GM21360 (cell line): Measurements from ENCODE around the gene SLC35A3.

ENCODE experiments used
- ATAC-seq: cut with Tn5 transposase; IDR thresholded peaks from one replicate; pipeline ENCODE4 v1.9.1; 2021; ENCODE audit warnings: mild to moderate bottlenecking, moderate library complexity; ENCODE audit not compliant: unreplicated experiment

Gene SLC35A3

DNA sequence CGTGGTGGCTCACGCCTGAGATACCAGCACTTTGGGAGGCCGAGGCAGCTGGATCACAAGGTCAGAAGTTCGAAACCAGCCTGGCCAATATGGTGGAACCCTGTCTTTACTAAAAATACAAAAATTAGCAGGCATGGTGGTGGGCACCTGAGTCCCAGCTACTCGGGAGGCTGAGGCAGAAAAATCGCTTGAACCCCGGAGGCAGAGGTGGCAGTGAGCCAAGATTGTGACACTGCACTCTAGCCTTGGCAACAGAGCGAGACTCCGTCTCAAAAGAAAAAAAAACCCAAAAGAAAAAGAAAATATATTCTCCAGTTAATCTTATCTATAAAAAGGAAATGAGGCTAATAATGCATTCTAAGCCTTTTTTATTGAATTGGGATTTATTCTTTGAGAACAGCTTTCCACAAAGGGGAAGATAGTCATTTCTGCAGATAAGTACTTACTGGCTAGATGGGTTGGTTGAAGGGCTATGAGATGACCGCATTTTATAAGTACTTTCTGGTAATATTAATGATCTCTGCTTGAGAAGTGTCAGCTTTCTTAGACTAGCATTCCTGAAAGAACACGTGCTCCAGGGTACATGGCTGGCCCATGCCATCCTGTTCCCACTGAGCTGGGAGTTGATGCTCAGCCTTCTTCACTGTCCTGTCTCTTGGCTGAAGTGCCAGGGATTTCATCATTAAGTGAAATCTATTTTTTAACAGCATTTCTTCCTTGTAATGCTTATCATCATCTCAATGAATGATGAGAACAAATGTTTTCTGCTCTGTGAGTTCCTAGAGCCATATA, 105.0 kb downstream of the SLC35A3 start:
- ATAC-seq, result no peak

- ATAC-seq, result peak; percentile 60
Observed at GRCh38 chr1:100075773-100076172, 106.0 kb downstream of the SLC35A3 start.

GRCh38 chr1:100076319-100076718, 106.5 kb downstream of the SLC35A3 start:
- peak; percentile 10 for ATAC-seq

DNA sequence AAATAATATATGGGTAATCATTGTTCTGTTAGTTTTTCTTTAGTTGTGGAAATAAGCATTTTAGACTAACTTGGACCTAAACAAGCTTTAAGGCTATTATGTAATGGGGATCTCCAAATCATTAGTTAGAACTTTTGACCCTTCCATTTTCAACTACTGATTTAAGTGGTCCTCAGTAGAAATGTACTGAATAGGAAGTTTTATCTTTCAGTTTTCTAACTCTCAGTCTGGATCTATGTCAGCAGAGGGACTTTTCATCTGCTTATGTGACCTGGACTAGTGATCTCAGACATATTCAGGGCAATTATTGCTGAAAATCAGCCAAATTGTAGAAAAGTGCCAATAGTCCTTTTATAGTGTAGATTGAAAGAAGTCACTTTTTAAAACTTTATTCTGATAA, 106.9 kb downstream of the SLC35A3 start:
- ATAC-seq, result peak; percentile 57

DNA sequence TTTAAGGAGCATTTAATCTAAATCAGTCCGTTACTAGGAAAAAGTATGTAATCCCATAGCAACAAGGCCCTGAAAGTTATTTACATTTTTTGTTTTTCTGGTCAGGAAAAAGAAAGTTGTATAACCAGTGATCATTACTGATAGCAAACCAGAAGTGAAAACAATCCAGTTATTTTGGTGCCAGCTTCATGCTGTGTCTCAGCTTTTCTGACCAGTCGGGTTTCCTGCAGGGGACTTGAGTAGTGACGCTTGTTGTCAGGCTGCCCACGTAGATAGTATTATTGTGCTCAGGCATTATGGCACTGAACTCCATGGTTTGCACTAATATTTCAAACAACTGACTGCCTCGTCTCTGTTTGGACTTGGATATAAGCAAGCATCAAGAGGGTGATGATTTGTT, 107.7 kb downstream of the SLC35A3 start:
- ATAC-seq, result peak; percentile 41

DNA sequence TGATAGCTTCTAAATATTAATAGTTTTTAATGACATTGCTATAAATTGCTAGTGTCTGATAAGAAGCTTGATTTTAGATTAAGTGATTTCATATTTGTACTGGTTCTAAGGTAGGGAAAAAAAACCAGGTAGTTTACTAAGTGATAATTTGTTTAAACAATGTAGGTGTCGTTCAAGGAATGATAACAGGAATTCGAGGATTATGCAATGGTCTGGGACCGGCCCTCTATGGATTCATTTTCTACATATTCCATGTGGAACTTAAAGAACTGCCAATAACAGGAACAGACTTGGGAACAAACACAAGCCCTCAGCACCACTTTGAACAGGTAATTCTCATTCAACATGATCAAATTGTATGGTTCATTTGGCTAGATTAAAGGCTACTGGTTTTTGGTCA, 110.5 kb downstream of the SLC35A3 start:
- no peak for ATAC-seq
